Retinal pigment epithelial cell (primary cell): Measurements from ENCODE around the gene RPRD1B.

Experiments
- DNase-seq: peaks from one replicate; pipeline ENCODE4 v3.0.0-alpha.2; 2010; ENCODE audit warnings: low read depth
- H3K4me3 ChIP-seq: 2 replicates; pipeline ENCODE4 v1.5.1; 2011; ENCODE audit warnings: mild to moderate bottlenecking, low read length, control low read depth, moderate library complexity
- CTCF ChIP-seq: conservative IDR thresholded peaks from 2 replicates; pipeline ENCODE4 v1.5.1; 2011; ENCODE audit warnings: low read depth, low read length, control low read depth, inconsistent platforms

RPRD1B gene

GRCh38 chr20:38121741-38122140, 88.2 kb downstream of the RPRD1B start:
- H3K4me3 ChIP-seq, result no peak overlapping the region
- no peak for DNase-seq
- TF ChIP-seq CTCF, result no peak

- DNase-seq, result no peak
- TF ChIP-seq CTCF, result no peak
- H3K4me3 ChIP-seq, result no peak overlapping the region
These were observed 89.6 kb downstream of the RPRD1B start for GRCh38 chr20:38123021-38123587.

GRCh38 chr20:38125157-38126056, 91.9 kb downstream of the RPRD1B start:
- peak; percentile 8 for TF ChIP-seq CTCF
- no peak for DNase-seq
- no peak overlapping the region for H3K4me3 ChIP-seq

GRCh38 chr20:38126146-38126921, 92.8 kb downstream of the RPRD1B start:
- no peak for DNase-seq
- no peak for TF ChIP-seq CTCF
- no peak overlapping the region for H3K4me3 ChIP-seq

GRCh38 chr20:38126932-38127621, 93.5 kb downstream of the RPRD1B start:
- no peak for DNase-seq
- no peak overlapping the region for H3K4me3 ChIP-seq
- TF ChIP-seq CTCF, result no peak

GRCh38 chr20:38127920-38128528, 94.5 kb downstream of the RPRD1B start:
- H3K4me3 ChIP-seq, result no peak overlapping the region
- no peak for DNase-seq
- TF ChIP-seq CTCF, result no peak
